Progenitor cell of endocrine pancreas (in vitro differentiated cells): ENCODE measurements around the gene ZYX. TPM values are rescaled to one million over a fixed set of nuclear protein-coding genes. Genes with fewer than 3 reads are reported as not detected.

Source experiments
- DNase-seq: peaks from one replicate; pipeline ENCODE4 v3.0.0; 2021; ENCODE audit warnings: low spot score; ENCODE audit not compliant: unreplicated experiment
- H3K27ac Mint-ChIP-seq: 2 replicates; pipeline ENCODE4 v1.8.0; 2021; ENCODE audit warnings: mild to moderate bottlenecking, moderate library complexity, mixed read lengths
- H3K27me3 Mint-ChIP-seq: 2 replicates; pipeline ENCODE4 v1.8.0; 2021; ENCODE audit warnings: mixed read lengths
- H3K36me3 Mint-ChIP-seq: 2 replicates; pipeline ENCODE4 v1.8.0; 2022; ENCODE audit warnings: mixed read lengths; ENCODE audit not compliant: insufficient read depth
- H3K4me1 Mint-ChIP-seq: 2 replicates; pipeline ENCODE4 v1.8.0; 2021; ENCODE audit warnings: low read depth, mixed read lengths
- H3K4me3 Mint-ChIP-seq: 2 replicates; pipeline ENCODE4 v1.8.0; 2021; ENCODE audit warnings: low read depth, mild to moderate bottlenecking, moderate library complexity, mixed read lengths
- H3K9me3 Mint-ChIP-seq: 2 replicates; pipeline ENCODE4 v1.8.0; 2021; ENCODE audit warnings: low read depth, mixed read lengths
- CTCF ChIP-seq: fragments of 200-600 bp; sonication (generic); IDR thresholded peaks from one replicate; pipeline ENCODE4 v1.5.0; 2021; ENCODE audit warnings: antibody characterized with exemption, mild to moderate bottlenecking; ENCODE audit not compliant: unreplicated experiment
- total RNA-seq: library from RNA; stranded (reverse); gene quantifications from 2 replicates; pipeline ENCODE4 v1.2.1, GENCODE V29; 2021

The ZYX gene
- total RNA-seq, 1 donor from 2014 or later: 69.0 TPM

- H3K27ac Mint-ChIP-seq: no peak overlapping the region
- no peak for TF ChIP-seq CTCF
- no peak overlapping the region for H3K4me3 Mint-ChIP-seq
- DNase-seq: no peak
- peaks cover 15% of the 10 kb centered on the region for H3K4me1 Mint-ChIP-seq
- no peaks in the 10 kb centered on the region for H3K27me3 Mint-ChIP-seq
- H3K9me3 Mint-ChIP-seq: no peaks in the 10 kb centered on the region
- H3K36me3 Mint-ChIP-seq: peaks cover under 1% of the 10 kb centered on the region
Measured at GRCh38 chr7:143384148-143384547, 3.0 kb downstream of the ZYX start.

GRCh38 chr7:143384661-143385631 is 3.8 kb downstream of the ZYX start:
- peaks cover 5% of the 10 kb centered on the region for H3K36me3 Mint-ChIP-seq
- H3K27me3 Mint-ChIP-seq: no peaks in the 10 kb centered on the region
- no peak overlapping the region for H3K4me3 Mint-ChIP-seq
- no peak for DNase-seq
- H3K9me3 Mint-ChIP-seq: no peaks in the 10 kb centered on the region
- peaks cover 7% of the 10 kb centered on the region for H3K4me1 Mint-ChIP-seq
- TF ChIP-seq CTCF: no peak
- no peak overlapping the region for H3K27ac Mint-ChIP-seq

GRCh38 chr7:143385891-143386781 is 5.0 kb downstream of the ZYX start:
- H3K9me3 Mint-ChIP-seq: no peaks in the 10 kb centered on the region
- TF ChIP-seq CTCF: no peak

GRCh38 chr7:143387156-143387975 is 6.2 kb downstream of the ZYX start:
- H3K4me3 Mint-ChIP-seq: no peak overlapping the region
- peaks cover 12% of the 10 kb centered on the region for H3K36me3 Mint-ChIP-seq
- peaks cover 6% of the 10 kb centered on the region for H3K4me1 Mint-ChIP-seq
- H3K27ac Mint-ChIP-seq: no peak overlapping the region
- no peak for DNase-seq
- H3K27me3 Mint-ChIP-seq: no peaks in the 10 kb centered on the region
- no peaks in the 10 kb centered on the region for H3K9me3 Mint-ChIP-seq
- TF ChIP-seq CTCF: peak; percentile 9

More at GRCh38 chr7:143385891-143386781, 5.0 kb downstream of the ZYX start:
- Mint-ChIP-seq H3K27me3 (no peaks in the 10 kb centered on the region), H3K4me1 (peaks cover 6% of the 10 kb centered on the region), H3K4me3 (no peak overlapping the region), H3K36me3 (peaks cover 10% of the 10 kb centered on the region), H3K27ac (no peak overlapping the region)
- DNase-seq: no peak
